SK-N-SH treated with all-trans-retinoic acid at 6 μM for 48 hours (cell line): ENCODE results near the gene SKI.

Experiments
- ARNTL ChIP-seq: fragments of 450-650 bp; formaldehyde crosslinking; IDR thresholded peaks from 2 replicates; pipeline ENCODE4 v1.5.0; 2020; ENCODE audit warnings: low read depth, mild to moderate bottlenecking, moderate library complexity, borderline replicate concordance
- CREB5 ChIP-seq: fragments of 250-450 bp; sonication (Bioruptor Pico); IDR thresholded peaks from 2 replicates; pipeline ENCODE4 v1.5.1; 2020; ENCODE audit warnings: low read depth, mild to moderate bottlenecking, moderate library complexity
- CSDC2 ChIP-seq: fragments of 250-450 bp; sonication (Bioruptor Pico); IDR thresholded peaks from 2 replicates; pipeline ENCODE4 v1.5.0; 2020; ENCODE audit warnings: mild to moderate bottlenecking, moderate library complexity
- ESRRG ChIP-seq: fragments of 250-450 bp; sonication (Bioruptor Pico); IDR thresholded peaks from 2 replicates; pipeline ENCODE4 v1.6.1; 2021; ENCODE audit warnings: mild to moderate bottlenecking
- PATZ1 ChIP-seq: fragments of 250-450 bp; sonication (Bioruptor Pico); IDR thresholded peaks from 2 replicates; pipeline ENCODE4 v1.8.0; 2020; ENCODE audit warnings: mild to moderate bottlenecking, moderate library complexity, borderline replicate concordance
- RARB ChIP-seq: fragments of 250-450 bp; sonication (Bioruptor Pico); IDR thresholded peaks from 2 replicates; pipeline ENCODE4 v1.8.0; 2021; ENCODE audit warnings: mild to moderate bottlenecking, moderate library complexity
- TSHZ2 ChIP-seq: fragments of 250-450 bp; sonication (Bioruptor Pico); IDR thresholded peaks from 2 replicates; pipeline ENCODE4 v1.5.0; 2020; ENCODE audit warnings: mild to moderate bottlenecking, moderate library complexity
- ZC3H10 ChIP-seq: fragments of 250-450 bp; sonication (Bioruptor Pico); IDR thresholded peaks from 2 replicates; pipeline ENCODE4 v1.5.1; 2021; ENCODE audit warnings: mild to moderate bottlenecking, moderate library complexity
- ZFP3 ChIP-seq: fragments of 250-450 bp; sonication (Bioruptor Pico); IDR thresholded peaks from 2 replicates; pipeline ENCODE4 v1.5.0; 2020; ENCODE audit warnings: mild to moderate bottlenecking, moderate library complexity
- ZFP30 ChIP-seq: fragments of 450-650 bp; formaldehyde crosslinking; IDR thresholded peaks from 2 replicates; pipeline ENCODE4 v1.5.0; 2022; ENCODE audit warnings: mild to moderate bottlenecking, moderate library complexity

- TF ChIP-seq ZFP30 (CRISPR knock-in tag) (no peak), PATZ1 (no peak), ZC3H10 (no peak), RARB (CRISPR knock-in tag) (no peak), ZFP3 (CRISPR knock-in tag) (no peak), ESRRG (CRISPR knock-in tag) (no peak), TSHZ2 (CRISPR knock-in tag) (no peak), CSDC2 (CRISPR knock-in tag) (no peak), CREB5 (CRISPR knock-in tag) (no peak), ARNTL (CRISPR knock-in tag) (no peak)
These were observed 41.8 kb downstream of the SKI start for GRCh38 chr1:2269922-2270259.
